GM18508 (cell line): ENCODE data around the gene FAM117B.

Experiments used
- ATAC-seq: cut with Tn5 transposase; IDR thresholded peaks from one replicate; pipeline ENCODE4 v1.9.1; 2021; ENCODE audit warnings: moderate number of reproducible peaks; ENCODE audit not compliant: insufficient read depth, unreplicated experiment

The FAM117B gene

GRCh38 chr2:202634556-202635427 is at the start of gene FAM117B:
FAM117B (plus strand) TSS chr2:202634969; CDS start chr2:202635188, 219 bp downstream.
- peak; percentile 71 for ATAC-seq

- no peak for ATAC-seq
Measured at GRCh38 chr2:202588647-202589581, 45.9 kb upstream of the FAM117B start.

- ATAC-seq = no peak
Measured at GRCh38 chr2:202589582-202589949, 45.2 kb upstream of the FAM117B start.

GRCh38 chr2:202592566-202592965 is 42.2 kb upstream of the FAM117B start:
- no peak for ATAC-seq

- ATAC-seq = no peak
Measured at GRCh38 chr2:202599105-202599504, 35.7 kb upstream of the FAM117B start.

GRCh38 chr2:202599911-202600310 is 34.9 kb upstream of the FAM117B start:
- ATAC-seq = no peak

- no peak for ATAC-seq
Measured at GRCh38 chr2:202604699-202605098, 30.1 kb upstream of the FAM117B start.

- no peak for ATAC-seq
Measured at GRCh38 chr2:202605174-202605573, 29.6 kb upstream of the FAM117B start.

- ATAC-seq = no peak
Measured at GRCh38 chr2:202608142-202608852, 26.5 kb upstream of the FAM117B start.

GRCh38 chr2:202609381-202610145 is 25.2 kb upstream of the FAM117B start:
- peak; percentile 80 for ATAC-seq

- no peak for ATAC-seq
Measured at GRCh38 chr2:202610380-202610779, 24.4 kb upstream of the FAM117B start.

GRCh38 chr2:202612145-202612544 is 22.6 kb upstream of the FAM117B start:
- no peak for ATAC-seq

- ATAC-seq = no peak
Measured at GRCh38 chr2:202613479-202613878, 21.3 kb upstream of the FAM117B start.

GRCh38 chr2:202624133-202624532 is 10.6 kb upstream of the FAM117B start:
- no peak for ATAC-seq

- ATAC-seq = no peak
Measured at GRCh38 chr2:202627042-202627441, 7.7 kb upstream of the FAM117B start.

- no peak for ATAC-seq
Measured at GRCh38 chr2:202628646-202629198, 6.0 kb upstream of the FAM117B start.

GRCh38 chr2:202632682-202633290 is 2.0 kb upstream of the FAM117B start:
- no peak for ATAC-seq

GRCh38 chr2:202633470-202633869 is 1.3 kb upstream of the FAM117B start:
- ATAC-seq = no peak
